WTC11 (cell line): ENCODE data around the gene ABCB8. TPM values are rescaled to one million over a fixed set of nuclear protein-coding genes. Genes with fewer than 3 reads are reported as not detected.

Experiments used
- ATAC-seq: fragments of 200-7000 bp; cut with Tn5 transposase; 2 replicates; pipeline ENCODE4 v1.10.0; 2021; ENCODE audit warnings: mild to moderate bottlenecking, moderate library complexity
- CTCF ChIA-PET: fragments of 300-600 bp; sonication (Branson Sonifier 250); formaldehyde crosslinking; loops from one replicate; lab custom pipeline; 2021; ENCODE audit warnings: antibody characterized with exemption; lab: Charles Lee
- POLR2A ChIA-PET: fragments of 350-600 bp; sonication (Branson Sonifier 250); formaldehyde crosslinking; loops from one replicate; lab custom pipeline; 2021; ENCODE audit warnings: antibody characterized with exemption; lab: Charles Lee
- DNase-seq: peaks from one replicate; pipeline ENCODE4 v3.0.0; 2021; ENCODE audit warnings: low spot score
- H3K27ac Mint-ChIP-seq: 2 replicates; pipeline ENCODE4 v1.8.0; 2021; ENCODE audit warnings: mixed read lengths
- H3K27me3 Mint-ChIP-seq: 2 replicates; pipeline ENCODE4 v1.8.0; 2021; ENCODE audit warnings: low read depth, mild to moderate bottlenecking, moderate library complexity, mixed read lengths
- H3K36me3 Mint-ChIP-seq: 2 replicates; pipeline ENCODE4 v1.8.0; 2021; ENCODE audit warnings: mixed read lengths
- H3K4me1 Mint-ChIP-seq: 2 replicates; pipeline ENCODE4 v1.8.0; 2022; ENCODE audit warnings: mixed read lengths
- H3K4me3 Mint-ChIP-seq: 2 replicates; pipeline ENCODE4 v1.8.0; 2021; ENCODE audit warnings: mild to moderate bottlenecking, moderate library complexity, mixed read lengths
- H3K9me3 Mint-ChIP-seq: 2 replicates; pipeline ENCODE4 v1.8.0; 2021; ENCODE audit warnings: mixed read lengths
- ATF6 ChIP-seq: sonication (generic); formaldehyde crosslinking; IDR thresholded peaks from 2 replicates; pipeline ENCODE4 v1.8.1; 2023; ENCODE audit warnings: mild to moderate bottlenecking, missing genetic modification reagents
- CBFB ChIP-seq: sonication (generic); formaldehyde crosslinking; IDR thresholded peaks from 2 replicates; pipeline ENCODE4 v1.8.1; 2022; ENCODE audit warnings: mild to moderate bottlenecking, low read depth, missing genetic modification reagents
- CDX4 ChIP-seq: fragments of 250-450 bp; sonication (Bioruptor Pico); IDR thresholded peaks from 2 replicates; pipeline ENCODE4 v1.9.0; 2021; ENCODE audit warnings: moderate library complexity, mild to moderate bottlenecking, inconsistent platforms, borderline replicate concordance
- ESRRA ChIP-seq: sonication (generic); formaldehyde crosslinking; IDR thresholded peaks from 2 replicates; pipeline ENCODE4 v1.8.1; 2022; ENCODE audit warnings: mild to moderate bottlenecking, missing genetic modification reagents, borderline replicate concordance
- FOXK1 ChIP-seq: sonication (generic); formaldehyde crosslinking; IDR thresholded peaks from 2 replicates; pipeline ENCODE4 v1.8.0; 2022; ENCODE audit warnings: mild to moderate bottlenecking, moderate library complexity, missing genetic modification reagents
- GRHL2 ChIP-seq: fragments of 250-450 bp; sonication (Bioruptor Pico); IDR thresholded peaks from 2 replicates; pipeline ENCODE4 v1.8.0; 2022; ENCODE audit warnings: mild to moderate bottlenecking, moderate library complexity; ENCODE audit not compliant: insufficient replicate concordance, severe bottlenecking
- HMGA2 ChIP-seq: fragments of 250-450 bp; sonication (Bioruptor Pico); IDR thresholded peaks from 2 replicates; pipeline ENCODE4 v1.4.0; 2021; ENCODE audit warnings: mild to moderate bottlenecking, moderate library complexity
- IRF1 ChIP-seq: sonication (generic); formaldehyde crosslinking; IDR thresholded peaks from 2 replicates; pipeline ENCODE4 v1.8.0; 2023; ENCODE audit warnings: missing genetic modification reagents
- MYBL2 ChIP-seq: sonication (generic); formaldehyde crosslinking; IDR thresholded peaks from 2 replicates; pipeline ENCODE4 v1.8.1; 2023; ENCODE audit warnings: mild to moderate bottlenecking, moderate library complexity, missing genetic modification reagents
- NFATC4 ChIP-seq: fragments of 250-450 bp; sonication (Bioruptor Pico); IDR thresholded peaks from 2 replicates; pipeline ENCODE4 v1.9.0; 2021; ENCODE audit warnings: mild to moderate bottlenecking
- NFYB ChIP-seq: sonication (generic); formaldehyde crosslinking; conservative IDR thresholded peaks from 2 replicates; pipeline ENCODE4 v1.8.0; 2022; ENCODE audit warnings: low read depth, missing genetic modification reagents
- NR1H2 ChIP-seq: sonication (generic); formaldehyde crosslinking; IDR thresholded peaks from 2 replicates; pipeline ENCODE4 v1.9.0; 2021; ENCODE audit warnings: mild to moderate bottlenecking, moderate library complexity, missing genetic modification reagents
- PRRX2 ChIP-seq: fragments of 250-450 bp; sonication (Bioruptor Pico); IDR thresholded peaks from 2 replicates; pipeline ENCODE4 v1.8.0; 2021; ENCODE audit warnings: mild to moderate bottlenecking
- SMAD3 ChIP-seq: sonication (generic); formaldehyde crosslinking; IDR thresholded peaks from 2 replicates; pipeline ENCODE4 v1.8.0; 2022; ENCODE audit warnings: missing genetic modification reagents, mild to moderate bottlenecking, borderline replicate concordance
- SOX15 ChIP-seq: fragments of 250-450 bp; sonication (Bioruptor Pico); IDR thresholded peaks from 2 replicates; pipeline ENCODE4 v1.9.0; 2021; ENCODE audit warnings: mild to moderate bottlenecking
- ZBTB21 ChIP-seq: sonication (generic); formaldehyde crosslinking; IDR thresholded peaks from 2 replicates; pipeline ENCODE4 v1.8.1; 2023; ENCODE audit warnings: mild to moderate bottlenecking, missing genetic modification reagents, borderline replicate concordance
- ZNF138 ChIP-seq: sonication (generic); formaldehyde crosslinking; conservative IDR thresholded peaks from 2 replicates; pipeline ENCODE4 v1.8.1; 2022; ENCODE audit warnings: mild to moderate bottlenecking, moderate library complexity, missing genetic modification reagents
- ZNF219 ChIP-seq: sonication (generic); formaldehyde crosslinking; IDR thresholded peaks from 2 replicates; pipeline ENCODE4 v1.8.0; 2023; ENCODE audit warnings: missing genetic modification reagents, mild to moderate bottlenecking, borderline replicate concordance
- ZNF232 ChIP-seq: sonication (generic); formaldehyde crosslinking; IDR thresholded peaks from 2 replicates; pipeline ENCODE4 v1.8.0; 2022; ENCODE audit warnings: mild to moderate bottlenecking, missing genetic modification reagents
- ZNF423 ChIP-seq: fragments of 250-450 bp; sonication (Bioruptor Pico); IDR thresholded peaks from 2 replicates; pipeline ENCODE4 v2.1.2; 2022; ENCODE audit warnings: mild to moderate bottlenecking, moderate library complexity
- total RNA-seq: library from RNA; stranded (reverse); gene quantifications from 3 replicates; pipeline ENCODE4 v1.2.3, GENCODE V29; 2021
- TF ChIP-seq, protein P1 (sequence below): fragments of 250-450 bp; sonication (Bioruptor Pico); IDR thresholded peaks from 2 replicates; pipeline ENCODE4 v1.9.0; 2021; ENCODE audit warnings: mild to moderate bottlenecking
- TF ChIP-seq, protein P2 (sequence below): sonication (generic); formaldehyde crosslinking; IDR thresholded peaks from 2 replicates; pipeline ENCODE4 v1.8.1; 2022; ENCODE audit warnings: missing genetic modification reagents, borderline replicate concordance
- TF ChIP-seq, protein P3 (sequence below): sonication (generic); formaldehyde crosslinking; IDR thresholded peaks from 2 replicates; pipeline ENCODE4 v1.8.0; 2023; ENCODE audit warnings: mild to moderate bottlenecking, missing genetic modification reagents
- TF ChIP-seq, protein P4 (sequence below): sonication (generic); formaldehyde crosslinking; IDR thresholded peaks from 2 replicates; pipeline ENCODE4 v1.8.0; 2022; ENCODE audit warnings: mild to moderate bottlenecking, missing genetic modification reagents

ABCB8 gene
- total RNA-seq, 1 experiment from 2014 or later = 35.9 TPM

GRCh38 chr7:151024435-151025056 lies 3.7 kb upstream of the ABCB8 start, which contains the start of gene ATG9B:
Gene ATG9B (minus strand): TSS chr7:151024494. CDS start chr7:151024423, 71 bp downstream.
- CTCF ChIA-PET = interaction anchor here (0.6 to 1.5 kb wide), 4 partner anchors 14 to 425 kb away, joined by 3 to 4 read pairs (median 3); no protein-coding TSS in a partner anchor
- Mint-ChIP-seq H3K36me3 (no peaks in the 10 kb centered on the region), H3K9me3 (no peaks in the 10 kb centered on the region), H3K4me1 (peaks cover 39% of the 10 kb centered on the region), H3K4me3 (no peak within 1 kb of the TSS), H3K27me3 (peaks cover 38% of the 10 kb centered on the region), H3K27ac (no peak within 1 kb of the TSS)
- no peak for ATAC-seq
- POLR2A ChIA-PET = no interaction called here
- TF ChIP-seq PRRX2 (no peak), ATF6 (CRISPR knock-in tag) (no peak), ZNF138 (no peak), GRHL2 (CRISPR knock-in tag) (no peak), CDX4 (CRISPR knock-in tag) (no peak), HMGA2 (CRISPR knock-in tag) (no peak), FOXK1 (CRISPR knock-in tag) (no peak), ZNF232 (CRISPR knock-in tag) (no peak)
- TF ChIP-seq, protein P1, sequence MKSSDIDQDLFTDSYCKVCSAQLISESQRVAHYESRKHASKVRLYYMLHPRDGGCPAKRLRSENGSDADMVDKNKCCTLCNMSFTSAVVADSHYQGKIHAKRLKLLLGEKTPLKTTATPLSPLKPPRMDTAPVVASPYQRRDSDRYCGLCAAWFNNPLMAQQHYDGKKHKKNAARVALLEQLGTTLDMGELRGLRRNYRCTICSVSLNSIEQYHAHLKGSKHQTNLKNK (CRISPR knock-in tag) = no peak
- DNase-seq = no peak

- H3K27me3 Mint-ChIP-seq = peaks cover 22% of the 10 kb centered on the region
- POLR2A ChIA-PET = no interaction called here
- no peaks in the 10 kb centered on the region for H3K9me3 Mint-ChIP-seq
- H3K27ac Mint-ChIP-seq = no peak overlapping the region
- no peaks in the 10 kb centered on the region for H3K36me3 Mint-ChIP-seq
- CTCF ChIA-PET = interaction anchor here (1.2 to 3.5 kb wide), 4 partner anchors 8 to 63 kb away, joined by 3 to 75 read pairs (median 26); no protein-coding TSS in a partner anchor
- peaks cover 24% of the 10 kb centered on the region for H3K4me1 Mint-ChIP-seq
- ATAC-seq (no peak), DNase-seq (no peak)
- no peak overlapping the region for H3K4me3 Mint-ChIP-seq
- TF ChIP-seq ESRRA (CRISPR knock-in tag) = no peak
- TF ChIP-seq HMGA2 (CRISPR knock-in tag) = no peak
- TF ChIP-seq, protein P2, sequence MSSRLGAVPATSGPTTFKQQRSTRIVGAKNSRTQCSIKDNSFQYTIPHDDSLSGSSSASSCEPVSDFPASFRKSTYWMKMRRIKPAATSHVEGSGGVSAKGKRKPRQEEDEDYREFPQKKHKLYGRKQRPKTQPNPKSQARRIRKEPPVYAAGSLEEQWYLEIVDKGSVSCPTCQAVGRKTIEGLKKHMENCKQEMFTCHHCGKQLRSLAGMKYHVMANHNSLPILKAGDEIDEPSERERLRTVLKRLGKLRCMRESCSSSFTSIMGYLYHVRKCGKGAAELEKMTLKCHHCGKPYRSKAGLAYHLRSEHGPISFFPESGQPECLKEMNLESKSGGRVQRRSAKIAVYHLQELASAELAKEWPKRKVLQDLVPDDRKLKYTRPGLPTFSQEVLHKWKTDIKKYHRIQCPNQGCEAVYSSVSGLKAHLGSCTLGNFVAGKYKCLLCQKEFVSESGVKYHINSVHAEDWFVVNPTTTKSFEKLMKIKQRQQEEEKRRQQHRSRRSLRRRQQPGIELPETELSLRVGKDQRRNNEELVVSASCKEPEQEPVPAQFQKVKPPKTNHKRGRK (CRISPR knock-in tag) = no peak
- no peak for TF ChIP-seq ZNF219 (CRISPR knock-in tag)
- TF ChIP-seq IRF1 (CRISPR knock-in tag) = no peak
- no peak for TF ChIP-seq SMAD3 (CRISPR knock-in tag)
- no peak for TF ChIP-seq NFATC4 (CRISPR knock-in tag)
- TF ChIP-seq SOX15 = no peak
- no peak for TF ChIP-seq ZBTB21 (CRISPR knock-in tag)
- no peak for TF ChIP-seq NFYB (CRISPR knock-in tag)
- TF ChIP-seq MYBL2 (CRISPR knock-in tag) = no peak
- TF ChIP-seq CBFB (CRISPR knock-in tag) = no peak
- TF ChIP-seq NR1H2 (CRISPR knock-in tag) = no peak
- TF ChIP-seq, protein P3, sequence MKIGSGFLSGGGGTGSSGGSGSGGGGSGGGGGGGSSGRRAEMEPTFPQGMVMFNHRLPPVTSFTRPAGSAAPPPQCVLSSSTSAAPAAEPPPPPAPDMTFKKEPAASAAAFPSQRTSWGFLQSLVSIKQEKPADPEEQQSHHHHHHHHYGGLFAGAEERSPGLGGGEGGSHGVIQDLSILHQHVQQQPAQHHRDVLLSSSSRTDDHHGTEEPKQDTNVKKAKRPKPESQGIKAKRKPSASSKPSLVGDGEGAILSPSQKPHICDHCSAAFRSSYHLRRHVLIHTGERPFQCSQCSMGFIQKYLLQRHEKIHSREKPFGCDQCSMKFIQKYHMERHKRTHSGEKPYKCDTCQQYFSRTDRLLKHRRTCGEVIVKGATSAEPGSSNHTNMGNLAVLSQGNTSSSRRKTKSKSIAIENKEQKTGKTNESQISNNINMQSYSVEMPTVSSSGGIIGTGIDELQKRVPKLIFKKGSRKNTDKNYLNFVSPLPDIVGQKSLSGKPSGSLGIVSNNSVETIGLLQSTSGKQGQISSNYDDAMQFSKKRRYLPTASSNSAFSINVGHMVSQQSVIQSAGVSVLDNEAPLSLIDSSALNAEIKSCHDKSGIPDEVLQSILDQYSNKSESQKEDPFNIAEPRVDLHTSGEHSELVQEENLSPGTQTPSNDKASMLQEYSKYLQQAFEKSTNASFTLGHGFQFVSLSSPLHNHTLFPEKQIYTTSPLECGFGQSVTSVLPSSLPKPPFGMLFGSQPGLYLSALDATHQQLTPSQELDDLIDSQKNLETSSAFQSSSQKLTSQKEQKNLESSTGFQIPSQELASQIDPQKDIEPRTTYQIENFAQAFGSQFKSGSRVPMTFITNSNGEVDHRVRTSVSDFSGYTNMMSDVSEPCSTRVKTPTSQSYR (CRISPR knock-in tag) = no peak
- TF ChIP-seq ZNF423 (CRISPR knock-in tag) = no peak
- TF ChIP-seq, protein P4, sequence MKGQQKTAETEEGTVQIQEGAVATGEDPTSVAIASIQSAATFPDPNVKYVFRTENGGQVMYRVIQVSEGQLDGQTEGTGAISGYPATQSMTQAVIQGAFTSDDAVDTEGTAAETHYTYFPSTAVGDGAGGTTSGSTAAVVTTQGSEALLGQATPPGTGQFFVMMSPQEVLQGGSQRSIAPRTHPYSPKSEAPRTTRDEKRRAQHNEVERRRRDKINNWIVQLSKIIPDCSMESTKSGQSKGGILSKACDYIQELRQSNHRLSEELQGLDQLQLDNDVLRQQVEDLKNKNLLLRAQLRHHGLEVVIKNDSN = no peak
Observed at GRCh38 chr7:151025924-151026671, 2.2 kb upstream of the ABCB8 start.
